Right lobe of liver (tissue), 6 donors: ENCODE results near the gene TRAF6. TPM values are rescaled to one million over a fixed set of nuclear protein-coding genes. Genes with fewer than 3 reads are reported as not detected.

ENCODE experiments used
- ATAC-seq, 4 donors: fragments of 200-7000 bp; cut with Tn5 transposase; one replicate each; pipeline ENCODE4 v1.9.1; 2020; ENCODE audit warnings: mild to moderate bottlenecking in 4 of 4, moderate library complexity in 4 of 4
- DNase-seq, 3 donors: peaks; one replicate each; pipeline ENCODE4 v3.0.0-alpha.2; 2020
- H3K27ac ChIP-seq, 3 donors: fragments of 200-600 bp; one replicate each; pipeline ENCODE4 v1.8.0; 2022
- H3K27me3 ChIP-seq, 2 donors: fragments of 200-600 bp; one replicate each; pipeline ENCODE4 v1.8.0; 2022
- H3K36me3 ChIP-seq, 4 donors: fragments of 200-600 bp; sonication (generic) in 1 of 4; one replicate each; pipeline versions ENCODE4 v1.5.1 to v1.8.0; 2017 to 2022; ENCODE audit warnings: control low read depth in 1 of 4
- H3K4me1 ChIP-seq, 4 donors: fragments of 200-600 bp; sonication (generic) in 1 of 4; one replicate each; pipeline versions ENCODE4 v1.5.1 to v1.8.0; 2017 to 2022; ENCODE audit warnings: control low read depth in 1 of 4
- H3K4me3 ChIP-seq, 3 donors: fragments of 200-600 bp; one replicate each; pipeline ENCODE4 v1.8.0; 2022
- H3K9me3 ChIP-seq, 4 donors: fragments of 200-600 bp; sonication (generic) in 1 of 4; one replicate each; pipeline versions ENCODE4 v1.5.1 to v1.8.0; 2017 to 2022; ENCODE audit warnings: control low read depth in 1 of 4
- CTCF ChIP-seq, 4 donors: fragments of 200-600 bp in 3 of 4; fragments of 450-650 bp in 1 of 4; IDR thresholded peaks; one replicate each; pipeline versions ENCODE4 v1.5.1 to v1.8.0; 2016 to 2022; ENCODE audit warnings: antibody characterized with exemption in 4 of 4, mild to moderate bottlenecking in 2 of 4
- POLR2A ChIP-seq: fragments of 450-650 bp; IDR thresholded peaks from one replicate; pipeline ENCODE4 v1.6.1; 2017; ENCODE audit warnings: antibody characterized with exemption, mild to moderate bottlenecking
- WGBS: methylation state at CpG from one replicate; pipeline ENCODE4 v1.1.6; 2018; ENCODE audit warnings: low coverage, low lambda C conversion rate; ENCODE audit not compliant: insufficient coverage; ENCODE audit errors: missing lambda C conversion rate; 5-methylcytosine and 5-hydroxymethylcytosine counted together
- intact Hi-C, 2 donors: fragments of 100-400 bp; cut with DNase I; formaldehyde crosslinking; loops; one replicate each; pipeline versions ENCODE4 v1.11.2 to v1.14.1; 2022
- total RNA-seq, 6 experiments: library from RNA; depleted of rRNA in 2 of 6; stranded (reverse); fragments of >200 nt in 2 of 6; fragmentation: NEBNext Ultra II Directional in 3 of 6; extraction: Animal tissue kit (Norgen Biotek cat#: 25700) in 3 of 6; gene quantifications; one replicate each; pipeline versions ENCODE4 v1.1.0 to v1.2.4, GENCODE V29; 2016 to 2023
- donor health status: DM: no; HTN: yes; CAD: no.
- donor health status: DM: no; HTN: no; CAD: no.
- donor health status: DM: no; HTN: no; CAD: no.
- donor health status: DM: no; HTN: yes; CAD: no.
- donor health status: DM: no; HTN: yes; CAD: no.

TRAF6 gene
- total RNA-seq, 6 experiments from 2014 or later = 4.9 to 7.4 (median 6.7) TPM

- Histone ChIP-seq H3K27me3 (no peaks in the 10 kb centered on the region), H3K4me3 (no peak overlapping the region), H3K9me3 (no peaks in the 10 kb centered on the region), H3K4me1 (no peaks in the 10 kb centered on the region), H3K36me3 (no peaks in the 10 kb centered on the region), H3K27ac (no peak overlapping the region)
- ATAC-seq (no peak), DNase-seq (no peak)
- intact Hi-C loops = no loop called here
- WGBS = 69% methylated on average over 10 of the region's 10 CpGs
- TF ChIP-seq CTCF (IDR thresholded peaks at IDR 0.05) (no peak), POLR2A (no peak)
Measured at GRCh38 chr11:36460220-36460619, 49.9 kb downstream of the TRAF6 start.

GRCh38 chr11:36459046-36459445 lies 51.0 kb downstream of the TRAF6 start:
- Histone ChIP-seq H3K9me3 (no peaks in the 10 kb centered on the region), H3K27me3 (no peaks in the 10 kb centered on the region), H3K27ac (no peak overlapping the region), H3K36me3 (no peaks in the 10 kb centered on the region), H3K4me1 (no peaks in the 10 kb centered on the region), H3K4me3 (no peak overlapping the region)
- intact Hi-C loops = no loop called here
- no peak for ATAC-seq
- DNase-seq = no peak
- TF ChIP-seq CTCF (IDR thresholded peaks at IDR 0.05) = no peak
- no peak for TF ChIP-seq POLR2A
- 93% methylated on average over 2 of the region's 7 CpGs for WGBS

GRCh38 chr11:36458129-36458915 lies 51.8 kb downstream of the TRAF6 start:
- no peaks in the 10 kb centered on the region for H3K36me3 ChIP-seq
- 55% methylated on average over 5 of the region's 8 CpGs for WGBS
- no peak for DNase-seq

GRCh38 chr11:36456156-36456555 lies 53.9 kb downstream of the TRAF6 start:
- WGBS = 66% methylated on average over 2 of the region's 6 CpGs
- ATAC-seq (no peak), DNase-seq (no peak)
- no peak overlapping the region for H3K4me3 ChIP-seq
- no peaks in the 10 kb centered on the region for H3K9me3 ChIP-seq
- no peaks in the 10 kb centered on the region for H3K27me3 ChIP-seq
- H3K27ac ChIP-seq = no peak overlapping the region
- TF ChIP-seq POLR2A (no peak), CTCF (IDR thresholded peaks at IDR 0.05) (no peak)
- no peaks in the 10 kb centered on the region for H3K4me1 ChIP-seq
- intact Hi-C loops = no loop called here
- no peaks in the 10 kb centered on the region for H3K36me3 ChIP-seq

More at GRCh38 chr11:36458129-36458915, 51.8 kb downstream of the TRAF6 start:
- H3K27me3 ChIP-seq = no peaks in the 10 kb centered on the region
- intact Hi-C loops = no loop called here
- no peak overlapping the region for H3K27ac ChIP-seq
- H3K9me3 ChIP-seq = no peaks in the 10 kb centered on the region
- no peak for ATAC-seq
- TF ChIP-seq CTCF (IDR thresholded peaks at IDR 0.05) (no peak), POLR2A (no peak)
- no peak overlapping the region for H3K4me3 ChIP-seq
- H3K4me1 ChIP-seq = no peaks in the 10 kb centered on the region
